DND-41 (cell line): ENCODE measurements around the gene CAPN14.

Experiments used
- ATAC-seq: fragments of 200-7000 bp; cut with Tn5 transposase; 3 replicates; pipeline ENCODE4 v1.9.1; 2021; ENCODE audit warnings: low read depth; ENCODE audit not compliant: insufficient read depth
- DNase-seq: peaks from one replicate; pipeline ENCODE4 v3.0.0-alpha.2; 2020
- H2AFZ ChIP-seq: 2 replicates; pipeline ENCODE4 v1.6.0; 2012; ENCODE audit warnings: low read depth, low read length
- H3K27ac ChIP-seq: 2 replicates; pipeline ENCODE4 v1.5.1; 2012; ENCODE audit warnings: low read length, inconsistent platforms
- H3K27me3 ChIP-seq: fragments of 200-600 bp; sonication (generic); 2 replicates; pipeline ENCODE4 v1.6.0; 2012; ENCODE audit warnings: low read length, mild to moderate bottlenecking, inconsistent platforms; ENCODE audit not compliant: insufficient read depth, poor library complexity
- H3K36me3 ChIP-seq: 2 replicates; pipeline ENCODE4 v1.5.1; 2012; ENCODE audit warnings: low read length, inconsistent platforms; ENCODE audit not compliant: insufficient read depth
- H3K4me1 ChIP-seq: 2 replicates; pipeline ENCODE4 v1.5.1; 2012; ENCODE audit warnings: mild to moderate bottlenecking, low read length; ENCODE audit not compliant: insufficient read depth
- H3K4me2 ChIP-seq: 2 replicates; pipeline ENCODE4 v1.6.0; 2012; ENCODE audit warnings: mild to moderate bottlenecking, moderate library complexity, low read length, inconsistent platforms; ENCODE audit not compliant: insufficient read depth
- H3K4me3 ChIP-seq, 2 experiments: fragments of 200-600 bp in 1 of 2; shearing (Covaris generic) in 1 of 2; 2 replicates each; pipeline ENCODE4 v1.5.1; 2012 to 2016; ENCODE audit warnings: inconsistent platforms in 2 of 2, low read length in 2 of 2, mild to moderate bottlenecking in 2 of 2, low read depth in 1 of 2, moderate library complexity in 1 of 2
- H3K79me2 ChIP-seq: 2 replicates; pipeline ENCODE4 v1.6.0; 2012; ENCODE audit warnings: low read length, inconsistent platforms; ENCODE audit not compliant: insufficient read depth
- H3K9ac ChIP-seq: 2 replicates; pipeline ENCODE4 v1.6.0; 2012; ENCODE audit warnings: low read depth, mild to moderate bottlenecking, inconsistent platforms, low read length, moderate library complexity
- H3K9me3 ChIP-seq: 2 replicates; pipeline ENCODE4 v1.5.1; 2012; ENCODE audit warnings: low read length, moderate library complexity, mild to moderate bottlenecking, inconsistent platforms; ENCODE audit not compliant: insufficient read depth, severe bottlenecking
- H4K20me1 ChIP-seq: 2 replicates; pipeline ENCODE4 v1.6.0; 2012; ENCODE audit warnings: low read length; ENCODE audit not compliant: insufficient read depth
- CTCF ChIP-seq: IDR thresholded peaks from 2 replicates; pipeline ENCODE4 v1.5.1; 2012; ENCODE audit warnings: borderline replicate concordance, low read length, moderate library complexity, mild to moderate bottlenecking; ENCODE audit not compliant: poor library complexity, severe bottlenecking; ENCODE audit errors: extremely low read depth
- EZH2 ChIP-seq: IDR thresholded peaks from 3 replicates; pipeline ENCODE4 v1.6.1; 2012; ENCODE audit warnings: borderline replicate concordance, low read depth, mild to moderate bottlenecking, moderate library complexity, low read length, inconsistent platforms; ENCODE audit not compliant: severe bottlenecking

The CAPN14 gene

GRCh38 chr2:31136000-31136399, 81.3 kb downstream of the CAPN14 start:
- Histone ChIP-seq H3K9me3 (no peaks in the 10 kb centered on the region), H3K4me3 (no peak overlapping the region), H3K36me3 (no peaks in the 10 kb centered on the region), H3K79me2 (no peaks in the 10 kb centered on the region), H3K27ac (no peak overlapping the region), H3K4me2 (no peak overlapping the region), H3K9ac (no peak overlapping the region), H4K20me1 (no peaks in the 10 kb centered on the region), H2AFZ (no peak overlapping the region), H3K27me3 (peaks cover 35% of the 10 kb centered on the region), H3K4me1 (peaks cover 20% of the 10 kb centered on the region)
- DNase-seq (no peak), ATAC-seq (no peak)
- TF ChIP-seq EZH2, result no peak
- TF ChIP-seq CTCF, result no peak

- Histone ChIP-seq H3K36me3 (no peaks in the 10 kb centered on the region), H3K4me3 (no peak overlapping the region), H3K79me2 (no peaks in the 10 kb centered on the region), H3K4me2 (no peak overlapping the region), H3K9me3 (no peaks in the 10 kb centered on the region), H3K27me3 (peaks cover 40% of the 10 kb centered on the region), H3K9ac (no peak overlapping the region), H4K20me1 (no peaks in the 10 kb centered on the region; the same call in 1 of the 2 replicates), H2AFZ (no peak overlapping the region), H3K4me1 (peaks cover 20% of the 10 kb centered on the region), H3K27ac (no peak overlapping the region)
- ATAC-seq (no peak), DNase-seq (no peak)
- TF ChIP-seq CTCF (no peak), EZH2 (no peak)
Observed at GRCh38 chr2:31134480-31134879, 82.8 kb downstream of the CAPN14 start.

- no peak for DNase-seq
- H2AFZ ChIP-seq, result no peak overlapping the region
Observed at GRCh38 chr2:31132786-31133185, 84.5 kb downstream of the CAPN14 start.

More at GRCh38 chr2:31132786-31133185, 84.5 kb downstream of the CAPN14 start:
- Histone ChIP-seq H3K4me1 (peaks cover 11% of the 10 kb centered on the region), H3K4me2 (no peak overlapping the region), H3K27ac (no peak overlapping the region), H4K20me1 (no peaks in the 10 kb centered on the region; the same call in 1 of the 2 replicates), H3K9me3 (no peaks in the 10 kb centered on the region), H3K36me3 (no peaks in the 10 kb centered on the region), H3K9ac (no peak overlapping the region), H3K4me3 (no peak overlapping the region), H3K79me2 (no peaks in the 10 kb centered on the region), H3K27me3 (peaks cover 35% of the 10 kb centered on the region)
- ATAC-seq, result no peak
- TF ChIP-seq CTCF (no peak), EZH2 (no peak)
